ENCODE data around the gene KIAA1671. TPM values are rescaled to one million over a fixed set of nuclear protein-coding genes. Genes with fewer than 3 reads are reported as not detected.

KIAA1671 gene
- polyA plus RNA-seq, 1 donor from 2014 or later: 3.0 TPM

DNA sequence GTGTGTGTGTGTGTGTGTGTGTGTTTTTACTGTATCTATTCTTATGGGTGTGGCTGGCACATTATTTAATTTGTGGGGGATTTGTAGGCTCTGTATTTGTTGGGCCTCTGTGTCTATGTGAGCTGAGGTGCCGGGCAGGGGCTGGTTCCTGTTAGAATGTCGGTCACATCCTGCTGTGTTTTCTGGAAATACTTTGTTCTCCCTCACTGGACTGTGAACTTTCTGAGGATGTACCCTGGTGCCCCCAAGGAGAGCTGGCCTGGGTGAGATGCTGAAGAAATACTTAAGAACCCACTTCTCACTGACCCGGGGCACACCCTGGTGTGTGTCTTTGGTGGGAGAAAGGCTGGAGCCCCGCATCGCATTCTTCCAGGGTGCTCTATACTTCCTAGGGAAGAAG, 28.6 kb downstream of the KIAA1671 start (continued):
- TF ChIP-seq EP300 (conservative IDR thresholded peaks at IDR 0.05; ENCODE audit: poor library complexity, severe bottlenecking) (no peak), EZH2 (IDR thresholded peaks at IDR 0.05; ENCODE audit: borderline replicate concordance, insufficient read depth, low read length, poor library complexity, severe bottlenecking) (no peak)

DNA sequence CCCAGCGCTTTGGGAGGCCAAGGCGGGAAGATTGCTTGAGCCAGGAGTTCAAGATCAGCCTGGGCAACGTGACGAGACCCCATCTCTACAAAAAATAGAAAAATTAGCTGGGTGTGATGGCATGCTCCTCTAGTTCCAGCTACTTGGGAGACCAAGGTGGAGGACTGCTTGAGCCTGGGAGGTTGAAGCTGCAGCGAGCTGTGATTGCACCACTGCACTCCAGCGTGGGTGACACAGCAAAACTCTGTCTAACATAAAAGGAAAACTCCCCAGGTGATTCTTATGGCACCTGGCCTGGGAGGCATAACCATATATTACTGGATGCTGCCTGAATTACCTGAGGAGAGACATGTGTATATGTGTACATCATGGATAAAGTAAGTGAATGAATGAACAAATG, 29.1 kb downstream of the KIAA1671 start:
- TF ChIP-seq POLR2AphosphoS5 (IDR thresholded peaks at IDR 0.05) (no peak), EZH2 (IDR thresholded peaks at IDR 0.05; ENCODE audit: borderline replicate concordance, insufficient read depth, low read length, poor library complexity, severe bottlenecking) (no peak), SMC3 (conservative IDR thresholded peaks at IDR 0.05; ENCODE audit: poor library complexity) (no peak), RAD21 (conservative IDR thresholded peaks at IDR 0.05) (no peak), MXI1 (conservative IDR thresholded peaks at IDR 0.05; ENCODE audit: poor library complexity, severe bottlenecking) (no peak), TAF1 (IDR thresholded peaks at IDR 0.05; ENCODE audit: low read depth) (no peak), EP300 (conservative IDR thresholded peaks at IDR 0.05; ENCODE audit: poor library complexity, severe bottlenecking) (no peak)
- TF ChIP-seq, protein P1, sequence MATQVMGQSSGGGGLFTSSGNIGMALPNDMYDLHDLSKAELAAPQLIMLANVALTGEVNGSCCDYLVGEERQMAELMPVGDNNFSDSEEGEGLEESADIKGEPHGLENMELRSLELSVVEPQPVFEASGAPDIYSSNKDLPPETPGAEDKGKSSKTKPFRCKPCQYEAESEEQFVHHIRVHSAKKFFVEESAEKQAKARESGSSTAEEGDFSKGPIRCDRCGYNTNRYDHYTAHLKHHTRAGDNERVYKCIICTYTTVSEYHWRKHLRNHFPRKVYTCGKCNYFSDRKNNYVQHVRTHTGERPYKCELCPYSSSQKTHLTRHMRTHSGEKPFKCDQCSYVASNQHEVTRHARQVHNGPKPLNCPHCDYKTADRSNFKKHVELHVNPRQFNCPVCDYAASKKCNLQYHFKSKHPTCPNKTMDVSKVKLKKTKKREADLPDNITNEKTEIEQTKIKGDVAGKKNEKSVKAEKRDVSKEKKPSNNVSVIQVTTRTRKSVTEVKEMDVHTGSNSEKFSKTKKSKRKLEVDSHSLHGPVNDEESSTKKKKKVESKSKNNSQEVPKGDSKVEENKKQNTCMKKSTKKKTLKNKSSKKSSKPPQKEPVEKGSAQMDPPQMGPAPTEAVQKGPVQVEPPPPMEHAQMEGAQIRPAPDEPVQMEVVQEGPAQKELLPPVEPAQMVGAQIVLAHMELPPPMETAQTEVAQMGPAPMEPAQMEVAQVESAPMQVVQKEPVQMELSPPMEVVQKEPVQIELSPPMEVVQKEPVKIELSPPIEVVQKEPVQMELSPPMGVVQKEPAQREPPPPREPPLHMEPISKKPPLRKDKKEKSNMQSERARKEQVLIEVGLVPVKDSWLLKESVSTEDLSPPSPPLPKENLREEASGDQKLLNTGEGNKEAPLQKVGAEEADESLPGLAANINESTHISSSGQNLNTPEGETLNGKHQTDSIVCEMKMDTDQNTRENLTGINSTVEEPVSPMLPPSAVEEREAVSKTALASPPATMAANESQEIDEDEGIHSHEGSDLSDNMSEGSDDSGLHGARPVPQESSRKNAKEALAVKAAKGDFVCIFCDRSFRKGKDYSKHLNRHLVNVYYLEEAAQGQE (IDR thresholded peaks at IDR 0.05; ENCODE audit: borderline replicate concordance): no peak
- TF ChIP-seq, protein P2, sequence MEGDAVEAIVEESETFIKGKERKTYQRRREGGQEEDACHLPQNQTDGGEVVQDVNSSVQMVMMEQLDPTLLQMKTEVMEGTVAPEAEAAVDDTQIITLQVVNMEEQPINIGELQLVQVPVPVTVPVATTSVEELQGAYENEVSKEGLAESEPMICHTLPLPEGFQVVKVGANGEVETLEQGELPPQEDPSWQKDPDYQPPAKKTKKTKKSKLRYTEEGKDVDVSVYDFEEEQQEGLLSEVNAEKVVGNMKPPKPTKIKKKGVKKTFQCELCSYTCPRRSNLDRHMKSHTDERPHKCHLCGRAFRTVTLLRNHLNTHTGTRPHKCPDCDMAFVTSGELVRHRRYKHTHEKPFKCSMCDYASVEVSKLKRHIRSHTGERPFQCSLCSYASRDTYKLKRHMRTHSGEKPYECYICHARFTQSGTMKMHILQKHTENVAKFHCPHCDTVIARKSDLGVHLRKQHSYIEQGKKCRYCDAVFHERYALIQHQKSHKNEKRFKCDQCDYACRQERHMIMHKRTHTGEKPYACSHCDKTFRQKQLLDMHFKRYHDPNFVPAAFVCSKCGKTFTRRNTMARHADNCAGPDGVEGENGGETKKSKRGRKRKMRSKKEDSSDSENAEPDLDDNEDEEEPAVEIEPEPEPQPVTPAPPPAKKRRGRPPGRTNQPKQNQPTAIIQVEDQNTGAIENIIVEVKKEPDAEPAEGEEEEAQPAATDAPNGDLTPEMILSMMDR (IDR thresholded peaks at IDR 0.05; ENCODE audit: poor library complexity, severe bottlenecking): no peak
- no peak overlapping the region for H3K4me2 ChIP-seq (ENCODE audit: low read length)
- H3K27ac ChIP-seq (ENCODE audit: low read length): no peak overlapping the region
- no peaks in the 10 kb centered on the region for H3K79me2 ChIP-seq (replicated peaks; ENCODE audit: insufficient read depth, low read length)
- no peaks in the 10 kb centered on the region for H3K9me2 ChIP-seq (ENCODE audit: insufficient read depth, low read length)
- no peak overlapping the region for H2AFZ ChIP-seq (ENCODE audit: low read depth, low read length)
- no peaks in the 10 kb centered on the region for H3K9me3 ChIP-seq (ENCODE audit: low read length)
- no peaks in the 10 kb centered on the region for H3K36me3 ChIP-seq (ENCODE audit: insufficient read depth, low read length)
- H3F3A ChIP-seq (ENCODE audit: insufficient read depth, low read length, poor library complexity, severe bottlenecking): no peaks in the 10 kb centered on the region
- no peaks in the 10 kb centered on the region for H3K27me3 ChIP-seq (ENCODE audit: insufficient read depth, low read depth, low read length)
- H3K4me3 ChIP-seq (ENCODE audit: low read length): no peak overlapping the region
- H4K20me1 ChIP-seq (ENCODE audit: insufficient read depth): no peaks in the 10 kb centered on the region
- no peak overlapping the region for H3K9ac ChIP-seq (ENCODE audit: low read length)

DNA sequence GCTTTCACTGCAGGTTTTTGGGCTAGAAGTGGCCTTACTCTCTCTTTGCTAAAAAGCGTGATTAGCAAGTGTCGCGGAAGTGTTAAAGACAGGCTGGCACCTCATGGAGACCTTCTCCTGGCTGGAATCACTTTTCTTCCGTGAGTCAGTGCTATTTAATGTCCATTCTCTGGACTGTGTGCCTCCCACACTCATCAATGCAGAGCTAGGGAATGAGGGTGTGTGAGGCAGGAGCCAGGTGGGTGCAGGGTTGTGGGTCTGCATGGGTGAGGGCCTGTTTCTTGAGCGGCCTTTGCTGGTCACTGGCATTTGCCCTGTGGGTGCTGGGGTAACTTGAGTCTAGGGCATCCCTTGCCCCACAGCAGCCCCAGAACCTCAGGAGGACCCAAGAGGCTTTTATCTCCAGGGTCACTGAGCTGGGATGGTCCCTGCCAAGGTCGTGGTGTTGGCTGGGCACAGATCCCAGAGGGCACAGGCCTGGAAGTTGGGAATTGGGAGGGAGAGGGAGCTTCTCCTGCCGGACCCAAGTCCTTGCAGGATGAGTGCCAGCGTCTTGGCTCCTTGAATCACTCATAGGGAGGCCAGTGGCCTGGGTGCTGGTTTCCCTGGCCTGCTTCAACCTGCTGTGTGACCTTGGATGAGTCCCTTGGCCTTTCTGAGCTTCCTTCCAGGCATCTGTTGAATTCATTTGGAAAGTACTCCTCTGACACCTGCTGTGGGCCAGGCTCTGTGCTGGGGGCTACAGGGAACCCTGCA, 30.0 kb downstream of the KIAA1671 start:
- Histone ChIP-seq H3K27me3 (ENCODE audit: insufficient read depth, low read depth, low read length) (no peaks in the 10 kb centered on the region), H3K27ac (ENCODE audit: low read length) (no peak overlapping the region), H2AFZ (ENCODE audit: low read depth, low read length) (no peak overlapping the region), H3K4me3 (ENCODE audit: low read length) (no peak overlapping the region), H3K4me2 (ENCODE audit: low read length) (no peak overlapping the region), H3F3A (ENCODE audit: insufficient read depth, low read length, poor library complexity, severe bottlenecking) (no peaks in the 10 kb centered on the region), H3K9ac (ENCODE audit: low read length) (no peak overlapping the region), H3K9me2 (ENCODE audit: insufficient read depth, low read length) (no peaks in the 10 kb centered on the region), H3K36me3 (ENCODE audit: insufficient read depth, low read length) (no peaks in the 10 kb centered on the region), H3K79me2 (replicated peaks; ENCODE audit: insufficient read depth, low read length) (no peaks in the 10 kb centered on the region), H3K9me3 (ENCODE audit: low read length) (no peaks in the 10 kb centered on the region), H4K20me1 (ENCODE audit: insufficient read depth) (no peaks in the 10 kb centered on the region)
- TF ChIP-seq, protein P1 (IDR thresholded peaks at IDR 0.05; ENCODE audit: borderline replicate concordance): no peak
- TF ChIP-seq POLR2AphosphoS5 (IDR thresholded peaks at IDR 0.05): no peak
- no peak for TF ChIP-seq TAF1 (IDR thresholded peaks at IDR 0.05; ENCODE audit: low read depth)
